HepG2 (cell line): ENCODE data around the gene SDK1. TPM values are rescaled to one million over a fixed set of nuclear protein-coding genes. Genes with fewer than 3 reads are reported as not detected.

Experiments used
- ATAC-seq: fragments of 200-7000 bp; cut with Tn5 transposase; 3 replicates; pipeline ENCODE4 v1.9.1; 2020; ENCODE audit warnings: mild to moderate bottlenecking, moderate library complexity
- BruUV-seq: library from RNA; stranded (reverse); fragments of 400-500 nt; replicated peaks from 2 replicates; lab custom pipeline; 2021; lab: Mats Ljungman, UMichigan
- CTCF ChIA-PET: fragments of 300-600 bp; formaldehyde crosslinking; extraction: SDS; loops from one replicate; lab custom pipeline; 2021; ENCODE audit warnings: low total read pairs, inconsistent platforms, low intra/inter-chr PET ratio; lab: Yijun Ruan, JAX
- POLR2A ChIA-PET: fragments of 350-600 bp; sonication (Branson Sonifier 250); formaldehyde crosslinking; loops from one replicate; lab custom pipeline; 2020; ENCODE audit warnings: antibody characterized with exemption, inconsistent platforms; lab: Yijun Ruan, JAX
- DNase-seq: peaks from one replicate; pipeline ENCODE4 v3.0.0-alpha.2; 2015; ENCODE audit warnings: low spot score
- FAIRE-seq: peaks from 3 replicates; lab custom pipeline; 2011; peaks lifted over from hg19 to GRCh38; lab: Jason Lieb, UNC
- H2AFZ ChIP-seq: one replicate; pipeline ENCODE4 v1.6.1; 2011; ENCODE audit warnings: low read length, inconsistent platforms
- H3K27ac ChIP-seq: fragments of 300-600 bp; 3 replicates; pipeline ENCODE4 v1.8.0; 2011; ENCODE audit warnings: mixed run types, mild to moderate bottlenecking, mixed read lengths, low read length, inconsistent platforms; ENCODE audit not compliant: insufficient read depth; ENCODE audit errors: extremely low read length
- H3K27me3 ChIP-seq, 2 experiments: fragments of 200-600 bp in 1 of 2; 2 replicates in 1 of 2; 3 replicates in 1 of 2; pipeline versions ENCODE4 v1.6.0 to v1.8.0; 2011; ENCODE audit warnings: low read length in 2 of 2, mild to moderate bottlenecking in 2 of 2, moderate library complexity in 2 of 2, inconsistent platforms in 1 of 2; ENCODE audit not compliant: insufficient read depth in 2 of 2, control insufficient read depth in 1 of 2
- H3K36me3 ChIP-seq, 2 experiments: fragments of 200-600 bp in 1 of 2; replicated peaks in 1 of 2; 2 replicates in 1 of 2; 3 replicates in 1 of 2; pipeline versions ENCODE4 v1.5.1 to v1.8.0; 2011; ENCODE audit warnings: low read length in 2 of 2, inconsistent platforms in 1 of 2; ENCODE audit not compliant: insufficient read depth in 2 of 2, control insufficient read depth in 1 of 2
- H3K4me1 ChIP-seq: 2 replicates; pipeline ENCODE4 v1.5.1; 2012; ENCODE audit warnings: low read length, inconsistent platforms; ENCODE audit not compliant: insufficient read depth
- H3K4me2 ChIP-seq: 2 replicates; pipeline ENCODE4 v1.6.0; 2011; ENCODE audit warnings: low read depth, low read length, inconsistent platforms
- H3K4me3 ChIP-seq, 3 experiments: fragments of 200-600 bp in 1 of 3; sonication (generic), shearing (Covaris generic) in 1 of 3; replicated peaks in 1 of 3; 2 replicates each; pipeline ENCODE4 v1.5.1; 2011 to 2016; ENCODE audit warnings: low read length in 3 of 3, inconsistent platforms in 2 of 3, low read depth in 2 of 3, mild to moderate bottlenecking in 2 of 3, control low read depth in 1 of 3, mixed read lengths in 1 of 3; ENCODE audit not compliant: insufficient read depth in 1 of 3
- H3K79me2 ChIP-seq: one replicate; pipeline ENCODE4 v1.6.1; 2011; ENCODE audit warnings: low read length, inconsistent platforms; ENCODE audit not compliant: insufficient read depth
- H3K9ac ChIP-seq: 2 replicates; pipeline ENCODE4 v1.6.0; 2011; ENCODE audit warnings: mild to moderate bottlenecking, low read depth, low read length, inconsistent platforms; ENCODE audit not compliant: insufficient read depth
- H3K9me3 ChIP-seq: 2 replicates; pipeline ENCODE4 v1.5.1; 2012; ENCODE audit warnings: mild to moderate bottlenecking, low read length
- H4K20me1 ChIP-seq: 2 replicates; pipeline ENCODE4 v1.6.0; 2011; ENCODE audit warnings: inconsistent platforms, mild to moderate bottlenecking, low read length, moderate library complexity; ENCODE audit not compliant: insufficient read depth
- BRD4 ChIP-seq: sonication (generic); formaldehyde crosslinking; IDR thresholded peaks from 2 replicates; pipeline ENCODE4 v1.4.0; 2020; ENCODE audit warnings: missing genetic modification reagents
- HIC2 ChIP-seq: sonication (generic); formaldehyde crosslinking; IDR thresholded peaks from 2 replicates; pipeline ENCODE4 v1.9.0; 2022; ENCODE audit warnings: low read depth, missing genetic modification reagents
- MAFK ChIP-seq, 2 experiments: IDR thresholded peaks in 1 of 2; conservative IDR thresholded peaks in 1 of 2; 2 replicates each; pipeline ENCODE4 v1.6.1; 2011; ENCODE audit warnings: improper control_type of control experiment in 2 of 2, low read length in 2 of 2
- ZNF616 ChIP-seq: sonication (generic); formaldehyde crosslinking; IDR thresholded peaks from 2 replicates; pipeline ENCODE4 v1.5.0; 2020; ENCODE audit warnings: low read depth, mild to moderate bottlenecking, missing genetic modification reagents
- whole genome bisulfite sequencing: methylation state at CpG from one replicate; pipeline ENCODE4 v1.1.6; 2017; ENCODE audit warnings: low lambda C conversion rate; 5-methylcytosine and 5-hydroxymethylcytosine counted together
- in situ Hi-C: cut with HindIII; loops from 2 replicates; pipeline ENCODE4 v1.10.0; 2017; ENCODE audit warnings: low pct_unique_long_range_greater_than_20kb; ENCODE audit not compliant: extremely low pct_ligation_motif_present
- intact Hi-C: fragments of 100-400 bp; cut with micrococcal nuclease; formaldehyde crosslinking; loops from one replicate; pipeline ENCODE4 v1.10.0; 2022; ENCODE audit not compliant: unreplicated experiment
- polyA plus RNA-seq, 8 experiments: library from polyadenylated mRNA; depleted of rRNA in 3 of 8; stranded (reverse) in 7 of 8; unstranded in 1 of 8; fragments of >200 nt; fragmentation: Illumina TruSeq in 4 of 8; extraction: Trizol in 4 of 8; gene quantifications; 2 replicates each; pipeline versions ENCODE4 v1.2.1 to v1.2.3, GENCODE V29; 2011 to 2016; ENCODE audit warnings: low read depth in 4 of 8, missing spikeins in 1 of 8, mixed read lengths in 1 of 8; ENCODE audit not compliant: insufficient read depth in 1 of 8
- total RNA-seq, 5 experiments: library from RNA; depleted of rRNA; stranded (reverse); fragments of >200 nt; fragmentation: Illumina TruSeq; extraction: Trizol; gene quantifications; 2 replicates each; pipeline ENCODE4 v1.2.3, GENCODE V29; 2016; ENCODE audit warnings: low read depth in 1 of 5
- TF ChIP-seq, protein P1 (sequence below): fragments of 450-650 bp; IDR thresholded peaks from 2 replicates; pipeline ENCODE4 v1.6.1; 2016

Gene SDK1
- total and polyA plus RNA-seq, 2 of the 13 experiments (the other 11 are each of a cell fraction or from before 2014, with no cell fraction given) = 0.35 to 2.4 TPM

DNA sequence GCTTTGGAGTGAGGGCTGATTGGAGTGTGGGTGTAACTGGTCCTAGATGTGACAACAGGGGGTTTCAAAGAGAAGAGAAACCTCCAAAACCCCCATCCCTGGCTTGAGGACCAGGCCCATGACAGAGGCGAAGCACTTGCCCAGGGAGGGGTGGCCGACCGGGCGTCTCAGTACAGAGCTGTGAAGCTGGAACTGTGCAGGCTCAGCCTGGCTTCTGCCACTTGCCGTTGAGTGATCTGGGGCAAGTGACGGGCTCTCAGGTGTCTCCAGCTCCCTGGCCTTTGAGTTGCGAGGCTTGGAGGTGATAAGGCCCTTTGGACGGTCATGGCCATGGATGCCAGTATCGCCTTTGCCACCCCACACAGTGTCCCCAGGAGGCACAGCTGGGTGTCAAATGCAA is 849.7 kb downstream of the SDK1 start (continued):
- TF ChIP-seq ZNF616 (CRISPR knock-in tag) = no peak
- TF ChIP-seq BRD4 = no peak
- no peak for TF ChIP-seq MAFK (conservative IDR thresholded peaks at IDR 0.05 in 1 of 2, IDR thresholded peaks at IDR 0.05 in 1 of 2; ENCODE audit: low read length in 2 of 2)
- TF ChIP-seq, all 625 proteins: peak for 0

GRCh38 chr7:4151524-4151923 is 850.5 kb downstream of the SDK1 start:
- Histone ChIP-seq H3K9ac (no peak overlapping the region), H2AFZ (no peak overlapping the region), H3K4me2 (no peak overlapping the region), H3K79me2 (no peaks in the 10 kb centered on the region), H3K9me3 (no peaks in the 10 kb centered on the region), H3K27ac (no peak overlapping the region), H4K20me1 (no peaks in the 10 kb centered on the region), H3K4me3 (no peak overlapping the region), H3K36me3 (no peaks in the 10 kb centered on the region), H3K27me3 (no peaks in the 10 kb centered on the region), H3K4me1 (peaks cover 32% of the 10 kb centered on the region)
- BruUV-seq = no TSS peak
- TF ChIP-seq, protein P1, sequence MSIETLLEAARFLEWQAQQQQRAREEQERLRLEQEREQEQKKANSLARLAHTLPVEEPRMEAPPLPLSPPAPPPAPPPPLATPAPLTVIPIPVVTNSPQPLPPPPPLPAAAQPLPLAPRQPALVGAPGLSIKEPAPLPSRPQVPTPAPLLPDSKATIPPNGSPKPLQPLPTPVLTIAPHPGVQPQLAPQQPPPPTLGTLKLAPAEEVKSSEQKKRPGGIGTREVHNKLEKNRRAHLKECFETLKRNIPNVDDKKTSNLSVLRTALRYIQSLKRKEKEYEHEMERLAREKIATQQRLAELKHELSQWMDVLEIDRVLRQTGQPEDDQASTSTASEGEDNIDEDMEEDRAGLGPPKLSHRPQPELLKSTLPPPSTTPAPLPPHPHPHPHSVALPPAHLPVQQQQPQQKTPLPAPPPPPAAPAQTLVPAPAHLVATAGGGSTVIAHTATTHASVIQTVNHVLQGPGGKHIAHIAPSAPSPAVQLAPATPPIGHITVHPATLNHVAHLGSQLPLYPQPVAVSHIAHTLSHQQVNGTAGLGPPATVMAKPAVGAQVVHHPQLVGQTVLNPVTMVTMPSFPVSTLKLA = peak; percentile 93
- no peak for TF ChIP-seq HIC2 (CRISPR knock-in tag)
- intact Hi-C loops (no loop called here), in situ Hi-C loops (no loop called here)
- 86% methylated on average over 10 of the region's 10 CpGs for WGBS
- DNase-seq (no peak), FAIRE-seq (no peak), ATAC-seq (no peak)
- ChIA-PET CTCF (no interaction called here), POLR2A (no interaction called here)
